Stimulated activated CD8-positive, alpha-beta memory T cell treated with anti-CD3 and anti-CD28 coated beads, Interleukin-15, amount 100 ng/mL, for 24 hours (primary cell): Measurements from ENCODE around the gene NRG3.

Experiments used
- DNase-seq: peaks from one replicate; pipeline ENCODE4 v3.0.0-alpha.2; 2020; ENCODE audit warnings: low read depth

The NRG3 gene

DNA sequence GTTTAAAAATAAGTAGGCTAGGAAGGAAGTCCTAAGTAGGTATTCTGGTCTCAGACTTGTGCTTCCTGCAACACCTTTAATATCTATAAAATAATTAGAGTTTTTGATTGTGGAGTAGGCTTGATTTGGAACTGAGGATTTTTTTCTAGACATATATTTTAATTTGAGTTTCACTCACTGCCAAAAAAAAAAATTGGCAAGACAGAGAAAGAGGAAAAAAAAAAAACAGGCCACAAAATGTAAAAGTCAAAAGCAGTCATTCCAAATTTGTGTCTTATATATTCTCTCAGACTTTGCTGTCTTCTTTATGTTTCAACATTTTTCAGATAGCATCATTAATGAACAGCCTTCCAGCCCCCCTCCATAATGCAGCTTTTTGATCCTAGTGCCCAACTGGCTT is 346.1 kb downstream of the NRG3 start:
- no peak for DNase-seq

DNA sequence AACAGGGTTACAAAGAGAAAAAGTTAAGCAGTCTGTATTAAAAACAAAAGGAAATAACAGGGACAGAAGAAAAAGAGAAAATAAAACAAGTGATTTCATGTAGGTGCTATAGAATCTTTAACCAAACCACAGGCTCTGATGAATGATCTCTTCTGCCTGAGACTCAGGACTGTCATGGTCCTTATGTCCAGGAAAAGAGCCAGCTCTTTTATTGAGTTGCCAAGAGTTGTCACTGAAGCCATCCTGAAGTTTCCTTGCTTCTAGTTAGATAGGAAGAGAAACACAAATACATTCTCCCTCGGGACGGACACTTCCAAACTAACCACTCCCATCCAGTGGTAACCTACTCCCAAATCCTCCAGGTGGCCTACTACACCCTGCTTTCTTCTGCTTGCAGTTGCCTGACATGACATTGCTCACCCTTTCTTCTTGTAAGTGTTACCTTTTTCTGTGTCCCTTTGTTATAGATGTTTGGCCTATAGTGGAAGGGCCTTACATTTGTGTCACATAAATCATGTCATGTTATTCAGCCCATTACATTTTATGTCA is 346.7 kb downstream of the NRG3 start:
- DNase-seq: no peak

DNA sequence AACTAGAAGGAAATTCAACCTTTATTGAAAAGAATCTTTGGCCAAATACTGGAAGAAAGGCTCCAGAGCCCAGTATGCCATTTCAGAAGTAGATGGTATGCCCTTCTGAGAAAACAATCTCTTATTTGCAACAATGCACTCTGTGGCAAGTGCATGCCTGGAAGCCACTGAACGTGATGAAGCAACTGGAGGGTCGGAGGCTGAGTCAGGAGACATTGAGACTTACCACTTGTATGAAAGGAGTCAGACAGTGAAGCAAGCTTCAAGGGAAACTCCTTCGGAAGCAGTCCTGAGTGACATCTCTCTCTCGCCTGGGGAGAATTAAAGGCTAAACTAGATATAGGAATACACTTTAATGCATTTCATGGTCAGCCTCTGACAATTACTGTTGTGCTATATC is 353.7 kb downstream of the NRG3 start:
- DNase-seq: no peak

DNA sequence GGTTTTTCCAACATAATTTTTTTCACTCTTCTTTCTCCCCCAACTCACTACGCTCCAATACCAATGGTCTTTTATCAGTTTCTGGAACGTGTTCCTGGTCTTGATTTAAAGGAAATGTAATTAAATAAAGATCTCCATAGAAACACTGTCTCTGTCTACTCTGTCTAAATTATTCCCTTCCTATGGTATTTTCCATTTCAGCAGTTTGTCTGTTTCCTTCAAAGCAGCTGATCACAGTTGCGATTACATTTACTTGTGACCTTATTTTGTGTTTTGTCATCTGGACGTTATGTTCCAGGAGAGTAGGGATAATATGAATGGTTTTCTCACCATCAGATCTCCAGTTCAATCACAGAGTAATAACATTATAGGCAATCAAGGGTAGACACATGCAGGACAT is 359.2 kb downstream of the NRG3 start:
- DNase-seq: no peak

DNA sequence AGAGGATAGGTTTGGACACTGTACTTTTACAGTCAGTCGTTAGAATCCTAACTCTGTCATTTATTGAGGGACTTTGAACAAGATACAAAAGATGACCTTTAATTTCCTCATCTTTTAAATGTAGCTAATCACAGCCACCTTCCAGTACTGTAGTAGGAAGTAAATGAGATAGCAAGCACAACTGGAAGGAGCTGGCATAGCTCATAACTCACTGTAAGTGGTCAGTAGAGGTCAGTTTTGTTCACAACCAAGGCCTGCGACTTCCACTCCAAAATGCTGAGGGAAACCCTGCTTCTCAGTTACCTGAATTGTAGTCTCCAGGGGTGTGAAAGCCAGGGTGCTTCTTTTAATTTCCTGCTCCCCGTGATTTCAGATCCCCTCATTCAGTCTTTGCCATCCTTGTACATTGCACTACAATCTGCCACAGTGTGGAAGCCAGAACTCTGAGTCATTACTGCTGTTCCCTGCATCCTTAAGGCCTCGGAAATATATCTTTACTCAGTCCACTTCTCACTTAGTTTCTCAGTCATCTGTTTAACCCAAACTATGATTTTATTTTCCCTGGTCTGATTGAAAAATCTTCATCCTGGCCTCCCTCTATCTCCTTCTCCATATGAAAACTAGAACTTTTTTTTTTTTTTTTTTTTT is 361.2 kb downstream of the NRG3 start:
- no peak for DNase-seq

DNA sequence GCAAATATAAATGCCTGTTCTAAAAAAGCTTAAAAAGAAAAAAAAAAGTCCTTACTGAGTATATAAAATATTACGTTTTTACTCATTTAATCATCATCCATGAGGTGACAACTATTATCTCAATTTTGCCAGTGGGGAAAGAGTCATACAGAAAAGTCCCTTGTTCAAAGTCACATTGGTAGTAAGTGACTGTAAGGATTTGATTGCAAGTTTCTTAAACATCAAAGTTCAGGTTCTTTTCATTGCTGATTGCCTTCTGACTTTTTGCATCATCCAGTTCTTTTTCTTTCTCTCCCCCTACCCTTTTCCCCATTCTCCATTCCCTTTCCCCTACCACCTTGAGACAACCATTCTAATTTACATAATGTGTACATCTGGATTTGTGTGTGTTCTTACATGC is 363.3 kb downstream of the NRG3 start:
- DNase-seq: no peak

DNA sequence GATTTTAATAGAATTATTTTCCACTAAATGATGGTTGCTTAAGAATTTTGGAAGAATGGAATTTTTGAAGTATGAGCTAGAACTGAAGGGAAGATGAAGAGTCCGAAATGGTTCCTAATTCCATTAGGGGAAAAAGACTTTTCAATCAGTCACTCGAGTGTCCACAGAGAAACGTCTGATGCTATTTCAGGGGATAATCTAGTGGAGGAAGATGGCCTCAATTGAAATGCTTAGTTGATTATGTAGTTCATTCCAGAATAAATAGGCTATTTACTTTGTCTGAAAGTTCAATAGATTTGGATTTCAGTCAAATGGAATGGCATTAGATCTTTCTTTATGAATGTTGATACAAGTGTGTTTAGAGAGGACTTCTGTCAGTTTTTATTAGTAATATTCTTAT is 365.4 kb downstream of the NRG3 start:
- DNase-seq: no peak

DNA sequence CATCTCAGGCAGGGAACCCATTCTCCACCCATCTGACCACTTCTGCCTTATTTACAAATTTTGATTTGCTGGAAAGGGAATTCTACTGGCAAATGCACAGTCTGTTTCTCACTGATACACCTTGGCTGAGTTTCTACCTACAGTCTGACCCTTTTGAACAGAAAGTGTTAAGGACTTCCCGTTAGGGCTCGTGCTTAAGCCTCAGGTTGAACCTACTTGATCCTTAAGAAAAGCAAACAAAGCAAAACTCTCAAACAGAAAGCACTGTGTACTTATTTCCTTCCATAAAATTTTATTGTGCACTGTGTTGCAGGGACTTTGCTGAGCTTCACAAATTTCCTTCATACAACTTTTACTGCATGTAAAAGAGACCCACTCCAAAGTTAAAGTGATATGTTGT is 367.8 kb downstream of the NRG3 start:
- DNase-seq: no peak

DNA sequence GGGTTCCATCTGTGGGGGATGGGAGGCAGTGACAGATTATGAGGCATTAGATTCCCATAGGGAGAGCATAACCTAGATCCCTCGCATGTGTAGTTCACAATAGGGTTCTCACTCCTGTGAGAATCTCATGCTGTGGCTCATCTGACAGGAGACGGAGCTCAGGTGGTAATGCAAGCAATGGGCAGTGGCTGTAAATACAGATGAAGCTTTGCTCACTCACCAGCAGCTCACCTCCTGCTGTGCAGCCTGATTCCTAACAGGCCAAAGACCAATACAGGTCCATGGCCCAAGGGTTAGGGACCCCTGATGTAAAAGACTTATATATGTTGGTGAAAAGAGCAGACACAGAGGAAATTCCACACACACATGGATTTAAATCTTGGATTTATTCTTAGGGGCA is 370.2 kb downstream of the NRG3 start:
- no peak for DNase-seq

DNA sequence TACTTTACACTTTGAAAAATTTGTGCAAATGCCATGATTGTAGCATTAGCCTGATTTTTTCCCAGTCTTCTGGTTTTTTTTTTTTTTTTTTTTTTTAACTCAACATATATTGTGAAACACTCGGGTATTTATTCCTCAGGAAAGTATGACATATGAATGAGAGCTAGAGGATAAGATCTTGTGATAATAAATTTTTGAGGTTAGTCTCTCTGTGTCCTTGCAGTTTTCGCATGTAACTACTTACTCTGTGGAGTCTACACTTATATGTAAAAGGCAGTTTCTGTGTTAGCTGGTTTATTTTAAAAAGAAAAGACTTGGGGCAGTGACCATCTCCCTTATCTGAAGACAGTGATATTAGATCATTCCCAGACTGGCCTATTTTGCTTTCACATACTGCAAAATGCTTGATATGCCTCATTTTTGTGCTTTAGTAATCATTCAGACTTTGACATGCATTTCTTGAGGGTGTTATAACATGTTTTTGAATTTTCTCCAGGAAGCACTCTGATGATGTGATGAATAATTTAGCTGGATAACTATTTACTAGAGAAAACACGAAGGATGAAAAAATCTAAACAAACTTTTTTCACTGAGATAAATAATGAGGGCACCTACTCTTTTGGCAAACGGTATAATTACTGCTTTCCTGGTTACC is 371.0 kb downstream of the NRG3 start:
- DNase-seq: no peak

DNA sequence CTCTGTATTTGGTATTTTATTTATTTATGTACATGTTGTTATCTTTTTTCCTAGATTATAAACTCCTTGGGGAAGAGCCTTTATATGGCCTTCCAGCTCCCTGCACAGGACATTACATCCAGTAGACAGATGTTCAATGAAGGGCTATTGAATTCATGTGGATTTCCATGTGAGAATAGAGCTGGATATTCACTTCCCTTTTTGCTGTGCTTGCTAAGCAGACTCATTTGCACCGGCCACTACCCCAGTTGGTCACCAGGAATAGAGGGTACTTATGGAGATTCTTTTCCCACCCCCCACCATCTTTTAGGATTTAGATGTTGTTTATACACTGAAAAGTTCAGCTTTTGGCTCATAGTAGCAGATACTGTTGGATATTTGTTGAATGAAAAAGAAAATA is 374.1 kb downstream of the NRG3 start:
- DNase-seq: no peak

DNA sequence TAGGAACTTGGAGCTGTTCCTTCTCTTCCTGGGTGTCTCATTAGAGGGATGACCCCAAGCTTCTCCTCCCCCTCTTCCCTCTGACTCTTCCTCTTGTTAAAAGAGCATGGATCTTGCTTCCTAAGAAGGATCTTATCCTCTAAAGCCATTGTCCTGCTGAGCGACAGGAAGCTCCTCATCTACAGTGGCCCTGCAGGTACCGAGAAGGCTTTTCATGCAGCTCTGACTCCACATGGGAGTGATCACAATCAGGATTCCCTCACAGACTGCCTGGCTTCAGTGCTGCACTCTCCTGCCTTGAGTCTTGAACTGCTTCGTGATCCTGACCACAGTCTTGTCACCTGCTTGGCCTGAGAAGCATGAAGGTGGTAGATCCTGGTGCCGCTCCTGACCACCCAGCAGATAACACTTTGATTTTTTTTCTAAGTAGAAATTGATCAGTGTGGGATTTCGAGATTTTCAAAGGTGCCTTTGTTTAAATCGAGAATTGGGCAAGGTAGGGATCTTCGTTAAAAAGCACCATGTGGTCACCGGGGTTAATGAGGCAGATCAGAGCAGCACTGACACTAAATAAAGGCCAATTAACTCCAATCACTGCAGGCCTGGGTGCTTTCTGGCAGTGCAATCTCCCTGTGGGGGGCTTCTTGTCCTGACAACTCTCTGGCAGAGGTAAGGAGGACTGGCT is 376.4 kb downstream of the NRG3 start:
- no peak for DNase-seq

DNA sequence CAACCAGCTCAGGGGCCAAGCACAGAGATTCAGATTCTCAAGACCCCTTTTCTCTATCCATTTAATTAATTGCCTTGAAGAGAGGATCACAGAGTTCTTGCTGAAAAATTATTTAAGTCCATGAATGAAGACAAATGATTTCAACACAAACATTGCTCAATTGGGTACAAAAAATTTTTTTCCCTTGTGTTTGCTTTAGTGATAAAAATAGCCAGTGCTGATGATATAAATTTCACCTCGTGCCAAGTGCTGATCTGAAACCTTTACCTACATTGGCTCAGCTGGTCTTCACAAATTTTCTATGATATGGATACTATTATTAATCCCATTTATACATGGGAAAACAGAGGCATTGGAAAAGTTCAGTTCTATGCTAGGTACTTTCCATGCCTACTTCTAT is 377.1 kb downstream of the NRG3 start:
- DNase-seq: no peak

DNA sequence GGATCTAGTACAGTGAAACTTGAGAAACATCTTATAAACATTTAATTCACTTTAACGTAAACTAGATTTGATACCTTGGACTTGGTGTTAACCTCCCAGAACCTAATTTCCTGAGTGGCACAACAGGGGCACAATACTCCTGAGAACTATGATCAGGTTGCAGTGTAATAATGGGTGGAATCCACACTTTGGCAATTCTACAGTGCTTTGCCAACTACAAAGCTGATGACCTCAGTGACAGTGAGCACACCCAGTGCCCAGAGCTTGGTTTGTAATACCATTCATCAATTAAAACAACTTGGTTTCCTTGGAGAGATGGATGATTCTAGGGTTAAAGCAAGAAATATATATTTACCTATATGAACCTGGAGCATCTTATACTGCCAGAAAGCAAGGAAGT is 379.2 kb downstream of the NRG3 start:
- no peak for DNase-seq

DNA sequence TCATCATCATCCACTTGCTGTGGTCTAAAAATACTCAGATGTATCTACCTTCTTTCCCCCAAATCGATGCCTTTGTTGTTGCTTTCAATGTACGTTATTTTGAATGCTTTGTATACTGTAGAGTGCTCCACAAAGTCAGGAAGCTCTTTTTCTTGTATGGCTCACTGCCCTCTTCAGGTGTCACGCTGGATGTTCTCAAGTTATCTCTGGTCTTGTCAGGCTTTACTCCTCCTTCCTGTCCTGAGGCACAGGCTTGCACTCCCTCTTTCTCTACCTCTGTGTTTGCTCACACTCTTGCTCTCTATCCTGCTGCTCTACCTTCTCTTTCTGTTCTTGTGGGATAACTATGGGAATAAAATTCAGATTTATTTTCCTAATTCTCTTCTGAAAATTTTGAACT is 381.3 kb downstream of the NRG3 start:
- DNase-seq: no peak

DNA sequence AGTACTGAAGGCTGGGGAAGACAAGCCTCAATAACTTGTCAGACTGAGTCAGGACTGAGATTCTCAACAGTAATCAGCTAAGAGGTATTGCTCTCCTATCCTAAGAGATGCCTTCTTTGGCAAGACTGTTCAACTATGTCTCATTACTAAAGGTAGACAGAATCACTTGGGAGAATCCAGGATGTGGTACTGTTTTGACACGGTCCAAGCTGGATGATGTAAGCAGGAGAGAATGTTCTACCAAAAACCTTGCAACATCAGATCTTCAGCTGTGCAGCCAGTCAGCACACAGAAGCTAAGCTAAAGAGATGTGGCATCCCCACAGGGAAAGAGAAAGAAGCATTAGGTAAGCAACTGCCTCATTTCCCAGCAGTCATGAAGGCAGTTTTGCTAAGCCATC is 391.4 kb downstream of the NRG3 start:
- no peak for DNase-seq

DNA sequence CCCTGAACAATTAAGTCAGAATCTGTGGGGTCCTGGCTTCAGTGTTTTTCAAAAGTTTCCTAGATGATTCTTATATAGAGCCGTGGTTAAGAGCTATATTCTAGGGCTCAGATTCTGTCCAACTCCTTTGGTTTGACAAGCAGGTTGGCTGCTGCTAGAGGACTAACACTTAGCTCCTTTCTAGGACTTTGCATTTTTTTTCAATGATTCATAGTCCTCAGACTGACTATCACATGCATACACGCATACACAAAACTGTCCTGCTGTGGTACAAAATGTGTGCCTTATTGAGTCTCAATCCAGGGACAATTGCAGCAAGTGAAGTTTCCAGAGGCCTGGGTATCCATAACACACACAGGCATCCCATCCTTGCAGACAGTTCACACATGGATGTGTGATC is 392.0 kb downstream of the NRG3 start:
- no peak for DNase-seq

DNA sequence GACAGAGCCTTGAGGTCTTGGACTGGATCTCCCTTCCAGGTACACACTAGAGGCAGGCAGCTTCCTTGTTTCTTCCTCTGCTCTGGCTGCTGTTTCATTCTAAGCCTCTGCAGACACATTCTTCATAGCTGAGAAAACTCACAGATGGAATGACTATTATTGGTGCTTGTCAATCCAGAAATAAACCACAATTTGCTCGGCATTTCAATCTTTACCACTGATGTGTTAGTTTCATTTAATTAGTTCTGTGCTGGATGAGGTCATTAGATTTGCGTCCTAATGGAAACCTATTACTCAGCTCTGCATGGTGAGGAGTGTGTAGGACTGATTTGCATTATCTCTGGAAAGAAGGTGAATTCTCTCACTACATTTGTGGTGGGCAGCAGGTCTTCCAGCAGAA is 392.5 kb downstream of the NRG3 start:
- no peak for DNase-seq

DNA sequence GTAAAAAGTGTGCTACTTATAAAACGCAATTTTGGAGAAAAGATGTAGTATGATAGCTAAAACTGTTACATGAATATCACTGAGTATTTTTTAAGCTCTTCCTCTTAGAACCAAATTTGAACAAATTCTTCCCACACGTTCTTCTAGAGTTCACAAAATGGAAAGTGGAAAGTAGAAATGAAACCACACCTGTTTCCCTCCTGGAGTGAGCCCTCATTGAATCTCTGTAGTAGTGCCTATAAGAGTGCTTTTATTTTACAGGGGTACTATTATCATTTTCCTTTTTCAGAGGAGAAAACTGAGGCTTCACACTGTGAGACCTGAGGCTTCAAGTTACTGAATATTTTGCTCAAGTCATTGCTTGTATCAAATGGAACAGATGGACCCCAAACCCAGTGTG is 393.0 kb downstream of the NRG3 start:
- no peak for DNase-seq

DNA sequence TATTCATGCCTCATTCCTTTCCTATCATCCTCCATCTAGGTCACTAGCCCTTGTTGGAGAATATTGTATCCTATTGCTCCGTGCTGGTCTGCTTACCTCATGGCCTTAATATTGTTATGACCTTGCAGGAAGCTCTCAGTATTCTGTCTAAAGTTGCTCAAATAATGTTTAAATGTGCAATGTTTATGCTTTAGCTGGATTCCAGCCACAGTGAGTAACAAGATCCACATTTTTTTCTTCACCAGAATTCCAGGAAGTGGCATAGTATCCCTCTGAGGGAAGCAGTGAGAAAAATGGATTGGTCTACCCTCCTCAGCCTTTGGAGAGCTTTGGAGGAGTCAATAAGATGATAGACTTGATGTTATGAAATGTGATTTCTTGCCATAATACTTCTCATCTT is 402.6 kb downstream of the NRG3 start:
- DNase-seq: no peak

DNA sequence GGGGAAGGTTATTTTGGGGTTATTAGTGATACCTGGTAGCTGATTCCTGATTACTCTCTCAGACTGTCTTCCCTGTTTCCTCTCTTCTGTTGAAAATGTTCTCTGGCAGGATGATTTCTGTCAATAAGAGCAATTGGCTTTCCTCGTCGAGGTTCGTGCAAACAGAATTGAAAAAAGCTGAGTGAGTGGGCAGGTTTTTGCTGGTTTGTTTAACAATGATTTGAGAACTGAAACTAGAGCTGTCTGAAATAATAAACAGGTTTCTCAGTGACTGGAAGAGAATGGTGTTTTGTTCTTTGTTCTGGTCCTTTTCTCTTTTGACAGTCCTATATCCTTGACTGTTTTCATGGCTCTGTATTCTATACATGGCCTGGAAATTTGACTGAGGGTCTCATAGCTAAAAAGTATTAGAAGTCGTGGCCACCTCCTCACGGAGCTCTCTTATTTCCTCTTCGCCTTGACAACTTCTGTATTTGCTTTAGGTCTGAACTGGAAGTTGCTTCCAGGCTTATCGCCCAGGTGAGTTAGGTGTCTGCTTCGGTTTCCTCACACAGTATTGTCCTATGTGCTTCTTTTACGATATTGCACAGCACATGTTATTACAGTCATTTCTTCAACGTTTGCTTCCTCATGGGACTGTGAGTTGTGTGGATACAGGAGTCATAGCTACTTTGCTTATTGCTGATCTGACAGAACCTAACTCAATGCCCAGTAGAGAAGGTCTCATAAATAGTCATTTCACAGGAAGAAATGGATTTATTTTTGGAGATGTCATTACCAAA is 403.6 kb downstream of the NRG3 start:
- no peak for DNase-seq

DNA sequence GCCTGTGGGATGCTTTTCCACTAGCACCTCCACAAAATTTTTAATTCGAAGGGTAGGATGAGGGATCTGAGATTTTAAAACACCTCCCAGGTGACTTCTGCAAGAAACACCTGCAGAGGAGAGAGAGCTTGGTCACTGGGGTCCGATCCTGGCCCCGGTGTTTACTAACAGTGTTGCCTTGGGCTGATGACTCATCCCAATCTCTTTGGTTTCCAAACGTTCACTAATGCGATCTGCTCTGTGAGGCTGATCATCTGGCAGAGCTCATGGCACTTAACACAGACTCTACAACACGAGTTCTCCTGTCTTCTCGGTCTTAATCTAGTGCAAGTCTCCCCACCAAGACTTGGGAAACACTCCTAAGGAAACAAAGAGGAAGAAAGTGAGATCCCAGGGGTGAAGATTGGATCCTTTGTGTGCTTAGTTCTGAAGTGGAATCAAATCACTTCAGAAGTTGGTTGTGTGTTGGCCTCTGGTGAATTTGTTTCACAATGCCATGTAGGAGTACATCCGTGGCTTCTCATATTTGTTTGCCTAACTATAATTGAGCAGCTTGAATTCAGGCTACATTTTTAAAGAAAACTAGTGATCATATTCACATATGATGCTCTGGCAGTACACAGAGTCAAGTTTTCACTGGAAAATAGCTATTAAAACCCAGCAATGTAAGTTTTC is 407.9 kb downstream of the NRG3 start:
- DNase-seq: no peak
